GM03348 (cell line): Measurements from ENCODE around the gene C9orf152.

Source experiments
- DNase-seq: peaks from one replicate; pipeline ENCODE4 v3.0.0; 2012; ENCODE audit warnings: low spot score

Gene C9orf152

GRCh38 chr9:110180511-110181434 is 27.2 kb downstream of the C9orf152 start:
- DNase-seq: peak; percentile 56

- DNase-seq: peak; percentile 51
Measured at GRCh38 chr9:110179734-110180133, 28.2 kb downstream of the C9orf152 start.

- no peak for DNase-seq
Measured at GRCh38 chr9:110178281-110178680, 29.7 kb downstream of the C9orf152 start.

GRCh38 chr9:110175275-110175968 is 32.5 kb downstream of the C9orf152 start:
- no peak for DNase-seq

GRCh38 chr9:110173322-110173642 is 34.7 kb downstream of the C9orf152 start:
- DNase-seq: no peak

- no peak for DNase-seq
Measured at GRCh38 chr9:110170357-110171257, 37.4 kb downstream of the C9orf152 start.

- no peak for DNase-seq
Measured at GRCh38 chr9:110168486-110168885, 39.5 kb downstream of the C9orf152 start.

GRCh38 chr9:110161940-110162339 is 46.0 kb downstream of the C9orf152 start:
- no peak for DNase-seq

- DNase-seq: no peak
Measured at GRCh38 chr9:110160685-110161084, 47.3 kb downstream of the C9orf152 start.

- DNase-seq: peak; percentile 26
Measured at GRCh38 chr9:110160123-110160522, 47.8 kb downstream of the C9orf152 start.

GRCh38 chr9:110157823-110158664 is 49.9 kb downstream of the C9orf152 start:
- DNase-seq: no peak

GRCh38 chr9:110156902-110157301 is 51.1 kb downstream of the C9orf152 start:
- peak; percentile 81 for DNase-seq

GRCh38 chr9:110156416-110156815 is 51.5 kb downstream of the C9orf152 start:
- no peak for DNase-seq

GRCh38 chr9:110155751-110156150 is 52.2 kb downstream of the C9orf152 start:
- no peak for DNase-seq

GRCh38 chr9:110153431-110153830 is 54.5 kb downstream of the C9orf152 start:
- DNase-seq: no peak

- DNase-seq: peak; percentile 40
Measured at GRCh38 chr9:110152704-110153374, 55.1 kb downstream of the C9orf152 start.
